Left lung (tissue), 10 donors: ENCODE results near the gene CETP. TPM values are rescaled to one million over a fixed set of nuclear protein-coding genes. Genes with fewer than 3 reads are reported as not detected.

Experiments
- ATAC-seq: fragments of 200-7000 bp; cut with Tn5 transposase; one replicate; pipeline ENCODE4 v1.9.1; 2020; ENCODE audit warnings: moderate library complexity
- DNase-seq, 4 donors: peaks; one replicate each; pipeline ENCODE4 v3.0.0-alpha.2; 2013 to 2020
- H3K27ac ChIP-seq, 2 donors: fragments of 200-600 bp; sonication (generic) in 1 of 2; one replicate each; pipeline versions ENCODE4 v1.5.0 to v1.8.0; 2020 to 2021
- H3K27me3 ChIP-seq, 2 donors: fragments of 200-600 bp; sonication (generic) in 1 of 2; one replicate each; pipeline versions ENCODE4 v1.5.0 to v1.8.0; 2020 to 2021
- H3K36me3 ChIP-seq, 2 donors: fragments of 200-600 bp; sonication (generic) in 1 of 2; one replicate each; pipeline versions ENCODE4 v1.5.0 to v1.8.0; 2020 to 2021
- H3K4me1 ChIP-seq, 2 donors: fragments of 200-600 bp; one replicate each; pipeline ENCODE4 v1.8.0; 2021
- H3K4me3 ChIP-seq, 2 donors: fragments of 200-600 bp; sonication (generic) in 1 of 2; one replicate each; pipeline versions ENCODE4 v1.5.0 to v1.8.0; 2020 to 2021; ENCODE audit warnings: mild to moderate bottlenecking in 1 of 2
- H3K9me3 ChIP-seq, 2 donors: fragments of 200-600 bp; sonication (generic) in 1 of 2; one replicate each; pipeline versions ENCODE4 v1.5.0 to v1.8.0; 2020 to 2021
- CTCF ChIP-seq, 2 donors: fragments of 200-600 bp; sonication (generic) in 1 of 2; IDR thresholded peaks; one replicate each; pipeline versions ENCODE4 v1.5.0 to v1.8.0; 2021; ENCODE audit warnings: antibody characterized with exemption in 2 of 2
- intact Hi-C, 2 donors: fragments of 100-400 bp; cut with DNase I; formaldehyde crosslinking; loops; one replicate each; pipeline versions ENCODE4 v1.11.2 to v1.14.2; 2022
- polyA plus RNA-seq, 6 donors: library from polyadenylated mRNA; unstranded; fragments of 120-200 nt; gene quantifications; one replicate each; pipeline ENCODE4 v1.2.1, GENCODE V29; 2013; ENCODE audit not compliant: insufficient read length in 6 of 6
- total RNA-seq, 2 donors: library from RNA; stranded (reverse); fragmentation: NEBNext Ultra II Directional; extraction: Animal tissue kit (Norgen Biotek cat#: 25700); gene quantifications; one replicate each; pipeline ENCODE4 v1.2.1, GENCODE V29; 2021
- donor health status: DM: no; HTN: yes; CAD: no.
- donor health status: DM: no; HTN: no; CAD: no.

CETP gene
- total and polyA plus RNA-seq, 8 donors: 0.58 to 15.2 (median 12.8) TPM

DNA sequence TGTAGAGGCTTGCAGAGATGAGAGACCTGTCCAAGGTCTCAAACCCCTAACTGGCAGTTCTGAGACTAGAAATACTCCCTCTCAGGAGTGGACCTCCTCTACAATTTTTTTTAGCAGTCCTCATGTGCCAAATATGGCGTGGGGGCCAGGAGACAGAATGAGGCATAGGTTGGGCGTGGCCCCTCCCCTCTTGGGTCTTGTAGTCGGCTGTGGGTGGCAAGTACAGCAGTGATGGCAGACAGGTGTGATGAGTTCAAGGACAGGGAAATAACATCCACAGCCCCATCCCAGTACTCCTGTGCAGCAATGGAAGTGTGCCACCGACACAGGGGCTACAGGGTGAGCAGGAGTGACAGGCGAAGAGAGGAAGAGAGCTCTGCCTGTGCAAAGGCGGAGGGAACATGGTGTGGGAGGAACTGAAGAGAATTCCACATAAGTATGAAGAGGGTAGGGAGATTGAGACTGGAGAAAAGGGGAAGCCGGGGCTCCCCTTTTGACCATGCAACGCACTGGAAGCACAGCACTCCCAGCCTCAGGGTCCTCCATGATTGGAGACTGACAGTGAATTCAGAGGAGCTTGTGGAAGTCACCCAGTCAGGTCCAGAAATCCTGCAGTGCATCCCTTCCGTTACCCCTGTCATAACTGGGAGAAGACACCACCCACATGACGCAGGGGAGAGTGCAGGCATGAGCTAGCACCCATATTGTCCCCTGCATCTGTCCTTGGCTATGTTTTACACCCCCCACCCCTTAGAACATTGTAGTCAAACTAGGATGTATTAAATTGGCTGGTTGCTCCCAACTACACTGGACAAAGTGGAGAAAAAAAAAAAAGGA, 14.8 kb upstream of the CETP start:
- no peak overlapping the region for H3K27ac ChIP-seq
- DNase-seq (no peak), ATAC-seq (no peak)
- H3K9me3 ChIP-seq: no peaks in the 10 kb centered on the region
- peaks cover 0 to 13% of the 10 kb centered on the region in 2 donors for H3K4me1 ChIP-seq
- H3K4me3 ChIP-seq: no peak overlapping the region
- intact Hi-C loops: no loop called here
- no peak for TF ChIP-seq CTCF (IDR thresholded peaks at IDR 0.05)
- peaks cover 0 to 69% of the 10 kb centered on the region in 2 donors for H3K36me3 ChIP-seq
- H3K27me3 ChIP-seq: no peaks in the 10 kb centered on the region

GRCh38 chr16:56947604-56947995, 14.2 kb upstream of the CETP start:
- H3K27ac ChIP-seq: no peak overlapping the region
- no peak for TF ChIP-seq CTCF (IDR thresholded peaks at IDR 0.05)
- intact Hi-C loops: no loop called here
- peaks cover 0 to 13% of the 10 kb centered on the region in 2 donors for H3K4me1 ChIP-seq
- no peak for ATAC-seq
- no peaks in the 10 kb centered on the region for H3K9me3 ChIP-seq
- no peak for DNase-seq
- no peaks in the 10 kb centered on the region for H3K27me3 ChIP-seq
- H3K36me3 ChIP-seq: peaks cover 0 to 63% of the 10 kb centered on the region in 2 donors
- H3K4me3 ChIP-seq: no peak overlapping the region

DNA sequence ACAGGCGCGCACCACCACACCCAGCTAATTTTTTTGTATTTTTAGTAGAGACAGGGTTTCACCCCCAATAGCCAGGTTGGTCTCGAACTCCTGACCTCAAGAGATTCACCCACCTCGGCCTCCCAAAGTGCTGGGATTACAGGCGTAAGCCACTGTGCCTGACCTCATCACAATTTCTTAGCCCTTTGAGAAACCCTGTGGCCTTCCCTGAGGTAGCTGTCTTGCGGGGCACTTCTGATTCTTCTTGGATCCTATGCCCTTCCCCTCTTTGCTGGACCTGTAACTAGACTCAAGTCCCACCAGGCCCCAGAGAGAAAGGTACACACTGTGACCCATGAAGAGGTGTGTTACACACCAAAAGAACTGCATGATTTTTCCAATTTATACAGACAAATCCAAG, 13.5 kb upstream of the CETP start:
- Histone ChIP-seq H3K27ac (no peak overlapping the region), H3K36me3 (peaks cover 0 to 56% of the 10 kb centered on the region in 2 donors), H3K9me3 (no peaks in the 10 kb centered on the region), H3K27me3 (no peaks in the 10 kb centered on the region), H3K4me1 (peaks cover 0 to 13% of the 10 kb centered on the region in 2 donors), H3K4me3 (no peak overlapping the region)
- no peak for TF ChIP-seq CTCF (IDR thresholded peaks at IDR 0.05)
- ATAC-seq (no peak), DNase-seq (no peak)
- intact Hi-C loops: no loop called here

DNA sequence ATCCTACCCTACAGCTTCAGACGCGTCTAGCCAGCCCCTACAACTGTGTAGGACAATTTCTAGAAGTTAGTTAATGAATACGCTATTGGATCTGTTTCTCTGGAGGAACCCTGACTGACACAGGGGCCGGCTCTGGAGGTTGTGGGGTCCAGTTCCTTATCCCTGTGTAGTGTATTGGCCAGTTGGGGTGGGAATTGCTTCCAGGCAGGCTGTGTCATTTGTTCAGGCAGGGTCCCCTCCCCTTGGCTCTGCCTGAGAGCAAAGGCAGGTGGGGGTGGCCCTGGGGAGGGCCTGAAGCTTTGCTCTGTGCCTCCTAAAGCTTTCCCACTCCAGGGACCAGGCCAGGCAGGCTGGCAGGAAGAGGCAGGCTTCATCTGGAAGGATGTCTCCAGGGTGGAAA, 11.7 kb upstream of the CETP start:
- TF ChIP-seq CTCF (IDR thresholded peaks at IDR 0.05): no peak
- Histone ChIP-seq H3K9me3 (no peaks in the 10 kb centered on the region), H3K36me3 (peaks cover 0 to 38% of the 10 kb centered on the region in 2 donors), H3K27me3 (no peaks in the 10 kb centered on the region), H3K4me1 (peaks cover 0 to 13% of the 10 kb centered on the region in 2 donors), H3K4me3 (no peak overlapping the region), H3K27ac (no peak overlapping the region)
- ATAC-seq (no peak), DNase-seq (no peak)
- intact Hi-C loops: no loop called here

- DNase-seq (no peak), ATAC-seq (no peak)
- TF ChIP-seq CTCF (IDR thresholded peaks at IDR 0.05): no peak
- Histone ChIP-seq H3K4me1 (peaks cover 0 to 13% of the 10 kb centered on the region in 2 donors), H3K27me3 (no peaks in the 10 kb centered on the region), H3K27ac (no peak overlapping the region), H3K36me3 (peaks cover 0 to 34% of the 10 kb centered on the region in 2 donors), H3K4me3 (no peak overlapping the region), H3K9me3 (no peaks in the 10 kb centered on the region)
- intact Hi-C loops: no loop called here
Observed at GRCh38 chr16:56950455-56950854, 11.3 kb upstream of the CETP start.
